CD4-positive, alpha-beta T cell treated with Interleukin-10 for 1 hour (primary cell): ENCODE data around the gene ARHGEF35.
A peak's percentile ranks its signal among the peaks of the same experiment; 100 is the strongest.
"Not testable (repeated sequence)": the region's sequence is repeated elsewhere in the genome, so short reads cannot be mapped to it uniquely, and the experiment has no call there.

ENCODE experiments used
- DNase-seq: peaks from one replicate; pipeline ENCODE4 v3.0.0-alpha.2; 2020

Gene ARHGEF35

GRCh38 chr7:144178380-144179164, 17.1 kb downstream of the ARHGEF35 start:
- peak; percentile 65 for DNase-seq

GRCh38 chr7:144174613-144175012, 21.0 kb downstream of the ARHGEF35 start:
- no peak for DNase-seq

- not testable (repeated sequence) for DNase-seq
Observed at GRCh38 chr7:144171594-144172350, 23.9 kb downstream of the ARHGEF35 start.

- no peak for DNase-seq
Observed at GRCh38 chr7:144164784-144165183, 30.8 kb downstream of the ARHGEF35 start.

GRCh38 chr7:144158861-144159260, 36.8 kb downstream of the ARHGEF35 start:
- no peak for DNase-seq

GRCh38 chr7:144148224-144148827, 47.3 kb downstream of the ARHGEF35 start:
- no peak for DNase-seq

GRCh38 chr7:144144426-144144825, 51.2 kb downstream of the ARHGEF35 start:
- no peak for DNase-seq

GRCh38 chr7:144142187-144142586, 53.4 kb downstream of the ARHGEF35 start:
- no peak for DNase-seq

GRCh38 chr7:144137501-144137900, 58.1 kb downstream of the ARHGEF35 start:
- DNase-seq = no peak
